ENCODE measurements around the gene TXNIP.

The TXNIP gene

DNA sequence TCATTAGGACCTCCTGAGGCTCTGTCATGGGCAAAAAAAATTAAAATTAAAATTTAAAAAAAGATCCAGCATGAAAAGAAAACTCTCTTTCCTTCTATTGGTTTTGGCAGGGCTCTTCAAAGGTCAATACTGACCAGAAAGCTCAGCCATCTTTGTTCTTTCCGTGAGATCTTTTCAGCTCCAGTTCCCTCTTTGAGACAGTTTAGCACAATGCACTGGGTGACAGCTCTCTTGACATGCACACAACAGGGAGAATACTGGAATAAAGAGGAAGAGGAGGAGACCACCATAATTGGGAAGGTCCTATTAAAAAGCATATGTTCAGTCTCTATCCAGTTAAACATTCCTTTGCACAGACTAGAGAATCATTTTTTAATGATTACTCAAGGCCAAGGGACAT, 44.9 kb downstream of the TXNIP start:
- TF ChIP-seq, protein P1, sequence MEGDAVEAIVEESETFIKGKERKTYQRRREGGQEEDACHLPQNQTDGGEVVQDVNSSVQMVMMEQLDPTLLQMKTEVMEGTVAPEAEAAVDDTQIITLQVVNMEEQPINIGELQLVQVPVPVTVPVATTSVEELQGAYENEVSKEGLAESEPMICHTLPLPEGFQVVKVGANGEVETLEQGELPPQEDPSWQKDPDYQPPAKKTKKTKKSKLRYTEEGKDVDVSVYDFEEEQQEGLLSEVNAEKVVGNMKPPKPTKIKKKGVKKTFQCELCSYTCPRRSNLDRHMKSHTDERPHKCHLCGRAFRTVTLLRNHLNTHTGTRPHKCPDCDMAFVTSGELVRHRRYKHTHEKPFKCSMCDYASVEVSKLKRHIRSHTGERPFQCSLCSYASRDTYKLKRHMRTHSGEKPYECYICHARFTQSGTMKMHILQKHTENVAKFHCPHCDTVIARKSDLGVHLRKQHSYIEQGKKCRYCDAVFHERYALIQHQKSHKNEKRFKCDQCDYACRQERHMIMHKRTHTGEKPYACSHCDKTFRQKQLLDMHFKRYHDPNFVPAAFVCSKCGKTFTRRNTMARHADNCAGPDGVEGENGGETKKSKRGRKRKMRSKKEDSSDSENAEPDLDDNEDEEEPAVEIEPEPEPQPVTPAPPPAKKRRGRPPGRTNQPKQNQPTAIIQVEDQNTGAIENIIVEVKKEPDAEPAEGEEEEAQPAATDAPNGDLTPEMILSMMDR (IDR thresholded peaks at IDR 0.05; ENCODE audit: control insufficient read depth, extremely low read depth, insufficient read depth), result no peak
- no peak overlapping the region for H3K4me3 ChIP-seq (ENCODE audit: low read depth, low read length)
- DNase-seq (ENCODE audit: low read depth), result no peak

DNA sequence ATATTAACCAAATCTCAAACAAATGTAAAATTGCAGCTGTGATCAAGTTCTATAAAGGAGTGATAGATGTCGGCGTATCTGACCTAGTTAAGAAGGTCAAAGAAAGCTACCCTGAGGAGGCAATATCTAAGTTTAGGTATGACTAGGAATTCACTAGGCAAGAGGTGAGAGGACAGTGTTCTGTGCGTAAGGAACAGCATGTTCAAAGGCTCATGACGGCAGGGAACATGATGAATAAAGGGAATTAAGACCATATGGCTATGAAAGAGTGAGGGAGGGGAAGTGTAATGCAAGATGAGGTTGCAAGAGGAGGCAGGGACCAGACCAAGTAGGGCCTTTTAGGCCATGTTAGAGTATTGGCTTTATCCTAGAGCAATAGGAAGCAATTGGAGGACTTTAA, 47.2 kb downstream of the TXNIP start:
- no peak for DNase-seq (ENCODE audit: low read depth)
- no peak overlapping the region for H3K4me3 ChIP-seq (ENCODE audit: low read depth, low read length)
- TF ChIP-seq, protein P1 (IDR thresholded peaks at IDR 0.05; ENCODE audit: control insufficient read depth, extremely low read depth, insufficient read depth), result no peak

DNA sequence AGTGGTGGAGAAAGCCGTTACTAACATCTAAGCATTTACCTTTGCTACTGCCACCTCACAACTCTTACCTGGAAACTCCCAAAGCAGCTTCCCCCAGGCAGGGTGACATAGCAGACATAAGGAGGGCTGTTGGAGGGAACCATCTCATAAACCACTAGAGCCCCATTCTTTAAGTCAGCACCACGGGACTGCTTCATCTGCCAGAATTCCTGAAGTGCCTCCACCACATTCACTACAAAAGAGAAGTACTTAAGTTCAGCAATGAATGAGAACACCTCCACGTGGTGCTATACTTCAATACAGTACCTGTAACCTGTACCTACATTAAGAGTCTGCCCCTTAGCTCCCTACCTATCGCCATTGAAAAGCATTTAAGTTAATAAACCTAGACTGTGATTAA, 48.8 kb downstream of the TXNIP start:
- TF ChIP-seq, protein P1 (IDR thresholded peaks at IDR 0.05; ENCODE audit: control insufficient read depth, extremely low read depth, insufficient read depth), result no peak
- H3K4me3 ChIP-seq (ENCODE audit: low read depth, low read length), result no peak overlapping the region
- DNase-seq (ENCODE audit: low read depth), result no peak

DNA sequence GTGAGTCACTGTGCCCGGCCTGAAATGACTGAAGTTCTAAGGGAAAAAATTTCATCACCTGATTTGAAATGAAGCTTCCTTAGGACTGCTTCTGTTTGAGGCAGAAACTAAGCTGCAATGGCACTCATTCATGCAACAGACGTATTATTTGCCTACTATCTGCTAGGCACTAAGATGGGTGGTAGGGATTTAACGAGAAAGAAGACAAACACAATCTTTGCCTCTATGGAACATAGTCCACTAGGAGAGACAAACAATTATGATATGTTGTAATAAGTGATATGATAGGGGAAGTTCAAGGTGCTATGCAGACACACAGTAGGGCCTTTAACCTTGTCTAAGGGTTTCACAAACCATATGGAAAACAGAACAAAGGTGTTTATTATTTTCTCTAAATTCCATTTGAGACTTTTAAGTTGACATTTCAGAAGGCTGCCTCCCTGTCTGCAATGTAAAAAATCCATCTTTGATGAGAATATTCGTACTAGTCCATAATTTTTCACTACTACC, 49.8 kb downstream of the TXNIP start:
- TF ChIP-seq, protein P1 (IDR thresholded peaks at IDR 0.05; ENCODE audit: control insufficient read depth, extremely low read depth, insufficient read depth), result no peak
- H3K4me3 ChIP-seq (ENCODE audit: low read depth, low read length), result no peak overlapping the region
- DNase-seq (ENCODE audit: low read depth), result no peak

DNA sequence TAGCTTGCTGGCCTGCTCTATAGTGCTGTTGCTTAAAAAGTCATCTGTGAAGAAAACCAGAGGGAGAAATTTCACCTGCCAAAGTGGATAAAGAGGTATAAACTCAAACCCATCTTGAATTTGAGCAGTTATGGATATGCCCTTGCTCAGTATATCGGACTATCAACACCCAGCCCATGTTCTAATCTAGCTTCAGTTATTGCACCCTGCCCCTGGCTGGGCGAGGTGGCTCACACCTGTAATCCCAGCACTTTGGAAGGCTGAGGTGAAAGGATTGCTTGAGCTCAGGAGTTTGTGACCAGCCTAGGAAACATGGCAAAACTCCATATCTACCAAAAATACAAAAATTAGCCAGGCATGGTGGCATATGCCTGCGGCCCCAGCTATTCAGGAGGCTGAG, 51.8 kb downstream of the TXNIP start:
- no peak for DNase-seq (ENCODE audit: low read depth)
- TF ChIP-seq, protein P1 (IDR thresholded peaks at IDR 0.05; ENCODE audit: control insufficient read depth, extremely low read depth, insufficient read depth), result no peak
- H3K4me3 ChIP-seq (ENCODE audit: low read depth, low read length), result no peak overlapping the region

DNA sequence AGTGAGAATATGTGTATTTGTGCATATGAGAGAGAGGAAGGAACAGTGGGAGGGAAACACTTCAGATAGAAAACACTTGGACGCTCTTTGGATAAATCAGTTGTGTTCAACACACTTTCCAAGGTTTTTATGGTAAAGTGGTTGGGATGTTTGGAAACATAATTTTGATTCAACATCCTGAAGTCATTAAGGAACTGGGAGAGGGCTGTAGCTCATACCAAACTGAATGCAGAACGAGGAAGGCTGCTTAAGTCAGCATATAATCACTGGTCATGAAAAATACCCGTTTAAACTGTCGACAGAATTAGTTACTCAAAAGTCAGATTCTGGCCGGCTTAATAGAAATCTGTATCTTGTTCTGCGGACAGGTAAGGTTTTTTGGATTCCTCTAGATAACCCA, 53.5 kb downstream of the TXNIP start:
- TF ChIP-seq, protein P1 (IDR thresholded peaks at IDR 0.05; ENCODE audit: control insufficient read depth, extremely low read depth, insufficient read depth), result no peak
- no peak overlapping the region for H3K4me3 ChIP-seq (ENCODE audit: low read depth, low read length)
- no peak for DNase-seq (ENCODE audit: low read depth)
